Head of caudate nucleus (tissue), 42 donors: Measurements from ENCODE around the gene AAGAB.
A peak's percentile ranks its signal among the peaks of the same experiment; 100 is the strongest.
"Not testable (repeated sequence)": the region's sequence is repeated elsewhere in the genome, so short reads cannot be mapped to it uniquely, and the experiment has no call there.

Experiments used
- DNase-seq, 42 donors: peaks; one replicate each; pipeline versions ENCODE4 v3.0.0 to v3.0.0-alpha.2; 2020 to 2021; ENCODE audit warnings: mixed read lengths in 7 of 42
- intact Hi-C: fragments of 100-400 bp; cut with DNase I; formaldehyde crosslinking; loops from one replicate; pipeline ENCODE4 v1.15.0; 2022

AAGAB gene

GRCh38 chr15:67258412-67258811, 4.0 kb upstream of the AAGAB start:
- intact Hi-C loops, DNase-seq: not testable (repeated sequence)

DNA sequence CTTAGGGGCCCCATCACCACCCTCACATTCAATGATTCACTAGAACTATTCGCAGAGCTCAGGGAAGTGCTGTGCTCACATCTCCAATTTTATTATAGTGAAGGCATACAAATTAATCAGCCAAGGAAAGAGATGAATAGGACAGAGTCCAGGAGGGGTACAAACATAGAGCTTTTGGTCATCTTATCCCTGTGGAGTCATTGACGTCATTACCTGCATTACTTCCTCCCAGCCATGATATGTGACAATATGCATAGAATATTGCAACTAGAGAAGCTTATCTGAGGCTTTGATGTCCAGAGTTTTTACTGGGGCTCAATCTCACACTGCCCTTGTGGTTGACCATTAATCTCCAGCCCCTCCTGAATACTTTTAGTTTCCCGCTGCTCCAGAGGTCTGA, 1.6 kb upstream of the AAGAB start:
- intact Hi-C loops = no loop called here

GRCh38 chr15:67253549-67254237, 768 bp downstream of the AAGAB start:
- intact Hi-C loops = no loop called here

More for the DNA sequence above, 1.6 kb upstream of the AAGAB start:
- DNase-seq = no peak

GRCh38 chr15:67253101-67253500, 1.4 kb downstream of the AAGAB start:
- intact Hi-C loops = no loop called here
- DNase-seq = no peak

More at GRCh38 chr15:67253549-67254237, 768 bp downstream of the AAGAB start:
- DNase-seq = no peak

DNA sequence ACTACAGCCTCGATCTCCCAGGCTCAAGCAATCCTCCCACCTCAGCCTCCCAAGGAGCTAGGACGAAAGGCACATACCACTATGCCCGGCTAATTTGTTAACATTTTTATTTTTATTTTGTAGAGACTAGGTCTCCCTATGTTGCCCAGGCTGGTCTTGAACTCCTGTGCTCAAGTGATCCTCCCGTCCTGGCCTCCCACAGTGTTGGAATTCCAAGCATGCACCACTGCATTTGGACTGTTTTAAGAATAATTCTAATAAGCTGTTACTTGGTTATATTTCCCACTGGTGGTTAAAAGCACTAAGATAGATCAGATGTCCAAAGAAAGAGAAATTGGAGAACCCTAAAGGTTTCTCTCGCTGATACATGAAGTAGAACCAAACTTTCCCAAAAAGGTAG, 3.1 kb downstream of the AAGAB start:
- no peak for DNase-seq
- intact Hi-C loops = no loop called here

- intact Hi-C loops = no loop called here
Measured at GRCh38 chr15:67249830-67250229, 4.6 kb downstream of the AAGAB start.

GRCh38 chr15:67248011-67248505, 6.4 kb downstream of the AAGAB start:
- intact Hi-C loops = no loop called here

More at GRCh38 chr15:67249830-67250229, 4.6 kb downstream of the AAGAB start:
- no peak for DNase-seq

GRCh38 chr15:67246606-67247005, 7.9 kb downstream of the AAGAB start:
- intact Hi-C loops, DNase-seq: not testable (repeated sequence)

More at GRCh38 chr15:67248011-67248505, 6.4 kb downstream of the AAGAB start:
- DNase-seq = no peak

GRCh38 chr15:67244971-67245478, 9.4 kb downstream of the AAGAB start:
- intact Hi-C loops = no loop called here
- no peak for DNase-seq

- DNase-seq = no peak
- intact Hi-C loops = no loop called here
Measured at GRCh38 chr15:67242708-67243111, 11.8 kb downstream of the AAGAB start.

- no peak for DNase-seq
- intact Hi-C loops = no loop called here
Measured at GRCh38 chr15:67241132-67241855, 13.2 kb downstream of the AAGAB start.

GRCh38 chr15:67240235-67241131, 14.0 kb downstream of the AAGAB start:
- intact Hi-C loops = no loop called here
- DNase-seq = peak in 19 of 42 donors; percentile 10 to 65 (median 22)

- intact Hi-C loops = no loop called here
- DNase-seq = no peak
Measured at GRCh38 chr15:67232591-67232990, 21.9 kb downstream of the AAGAB start.

DNA sequence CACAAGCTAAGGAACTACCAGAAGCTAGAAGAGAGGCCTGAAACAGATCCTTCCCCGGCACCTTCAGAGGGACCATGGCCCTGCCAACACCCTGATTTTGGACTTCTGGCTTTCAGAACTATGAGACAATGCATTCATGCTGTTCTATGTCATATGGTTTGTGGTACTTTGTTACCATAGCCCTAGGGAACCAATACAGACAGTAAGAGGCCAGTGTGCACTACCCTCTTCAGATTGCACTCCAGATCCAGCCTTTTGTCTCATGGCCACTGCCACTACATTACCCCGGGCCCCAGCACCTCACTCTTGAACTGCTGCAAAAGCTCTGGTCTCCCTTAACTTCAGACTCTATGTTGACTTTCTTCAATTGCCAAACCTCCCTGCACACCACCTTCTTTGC, 24.0 kb downstream of the AAGAB start:
- intact Hi-C loops = no loop called here
- DNase-seq = no peak

DNA sequence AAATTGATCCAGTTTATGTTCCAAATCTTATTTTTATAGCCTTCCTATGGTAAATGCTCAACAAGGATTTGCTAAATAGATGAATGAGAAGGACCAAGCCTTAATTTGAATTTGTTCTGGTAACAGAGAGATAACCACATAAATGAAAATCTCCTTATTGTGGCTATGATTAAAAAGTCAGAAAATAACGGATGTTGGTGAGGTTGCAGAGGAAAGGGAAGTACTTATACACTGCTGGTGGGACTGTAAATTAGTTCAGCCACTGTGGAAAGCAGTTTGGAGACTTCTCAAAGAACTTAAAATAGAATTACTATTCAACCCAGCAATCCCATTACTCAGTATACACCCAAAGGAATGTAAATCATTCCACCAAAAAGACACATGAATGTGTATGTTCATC, 26.2 kb downstream of the AAGAB start:
- intact Hi-C loops = no loop called here
- DNase-seq = no peak

GRCh38 chr15:67227846-67228245, 26.6 kb downstream of the AAGAB start:
- DNase-seq = no peak
- intact Hi-C loops = no loop called here

- intact Hi-C loops = no loop called here
- DNase-seq = no peak
Measured at GRCh38 chr15:67227431-67227830, 27.0 kb downstream of the AAGAB start.

DNA sequence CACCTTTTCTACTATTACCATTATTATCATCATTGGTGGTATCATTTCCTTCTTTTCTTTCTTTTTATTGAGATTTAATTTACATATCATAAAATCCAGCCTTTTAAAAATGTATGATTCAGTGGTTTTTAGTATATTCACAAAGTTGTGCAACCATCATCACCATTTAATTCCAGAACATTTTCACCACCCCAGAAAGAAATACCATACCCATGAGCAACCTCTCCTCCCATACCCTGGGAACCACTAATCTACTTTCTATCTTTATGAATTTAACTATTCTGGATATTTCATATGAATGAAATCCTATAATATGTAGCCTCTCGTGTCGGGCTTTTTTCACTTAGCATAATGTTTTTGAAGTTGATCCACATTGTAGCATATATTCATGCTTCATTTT, 29.1 kb downstream of the AAGAB start:
- no peak for DNase-seq
- intact Hi-C loops = no loop called here

GRCh38 chr15:67224889-67225288, 29.6 kb downstream of the AAGAB start:
- intact Hi-C loops = no loop called here
- no peak for DNase-seq
